Islet precursor cell (in vitro differentiated cells): ENCODE data around the gene ILKAP.

ENCODE experiments used
- DNase-seq: peaks from one replicate; pipeline ENCODE4 v3.0.0-alpha.2; 2018

The ILKAP gene

GRCh38 chr2:238133499-238134392, 69.7 kb downstream of the ILKAP start:
- DNase-seq = peak; percentile 60

GRCh38 chr2:238132463-238133450, 70.7 kb downstream of the ILKAP start:
- peak; percentile 38 for DNase-seq

- peak; percentile 49 for DNase-seq
Observed at GRCh38 chr2:238131761-238132462, 71.6 kb downstream of the ILKAP start.

GRCh38 chr2:238130696-238131628, 72.5 kb downstream of the ILKAP start:
- peak; percentile 52 for DNase-seq

GRCh38 chr2:238130111-238130695, 73.3 kb downstream of the ILKAP start:
- peak; percentile 47 for DNase-seq

GRCh38 chr2:238129166-238130010, 74.1 kb downstream of the ILKAP start:
- DNase-seq = peak; percentile 48

- peak; percentile 56 for DNase-seq
Observed at GRCh38 chr2:238128534-238129001, 74.9 kb downstream of the ILKAP start.

- no peak for DNase-seq
Observed at GRCh38 chr2:238128061-238128440, 75.4 kb downstream of the ILKAP start.

GRCh38 chr2:238127165-238128060, 76.1 kb downstream of the ILKAP start:
- no peak for DNase-seq

GRCh38 chr2:238126775-238127164, 76.7 kb downstream of the ILKAP start:
- no peak for DNase-seq

GRCh38 chr2:238126338-238126737, 77.2 kb downstream of the ILKAP start:
- DNase-seq = no peak

- DNase-seq = no peak
Observed at GRCh38 chr2:238125127-238125885, 78.2 kb downstream of the ILKAP start.

- no peak for DNase-seq
Observed at GRCh38 chr2:238124488-238125126, 78.9 kb downstream of the ILKAP start.

GRCh38 chr2:238123991-238124470, 79.5 kb downstream of the ILKAP start:
- DNase-seq = no peak

- DNase-seq = no peak
Observed at GRCh38 chr2:238123218-238123971, 80.1 kb downstream of the ILKAP start.

GRCh38 chr2:238122287-238123217, 80.9 kb downstream of the ILKAP start:
- DNase-seq = no peak
